NCI-H510A treated with DMSO at 0.1 percent for 48 hours (cell line): ENCODE measurements around the gene CTLA4.

Experiments used
- DNase-seq: peaks from one replicate; lab custom pipeline; 2025; lab: John Stamatoyannopoulos, UW

Gene CTLA4

GRCh38 chr2:203891474-203891873 is 23.9 kb downstream of the CTLA4 start:
- DNase-seq, result no peak

GRCh38 chr2:203892207-203892606 is 24.6 kb downstream of the CTLA4 start:
- DNase-seq, result no peak

GRCh38 chr2:203893401-203893800 is 25.8 kb downstream of the CTLA4 start:
- no peak for DNase-seq

- no peak for DNase-seq
Observed at GRCh38 chr2:203893840-203894239, 26.3 kb downstream of the CTLA4 start.

- DNase-seq, result no peak
Observed at GRCh38 chr2:203894262-203894661, 26.7 kb downstream of the CTLA4 start.

- DNase-seq, result no peak
Observed at GRCh38 chr2:203897544-203897943, 30.0 kb downstream of the CTLA4 start.

- DNase-seq, result no peak
Observed at GRCh38 chr2:203898657-203899056, 31.1 kb downstream of the CTLA4 start.

GRCh38 chr2:203900253-203900652 is 32.7 kb downstream of the CTLA4 start:
- DNase-seq, result no peak

- no peak for DNase-seq
Observed at GRCh38 chr2:203904022-203904421, 36.5 kb downstream of the CTLA4 start.

GRCh38 chr2:203905656-203906055 is 38.1 kb downstream of the CTLA4 start:
- DNase-seq, result no peak

GRCh38 chr2:203908066-203908796 is 40.7 kb downstream of the CTLA4 start:
- no peak for DNase-seq

GRCh38 chr2:203908797-203909185 is 41.2 kb downstream of the CTLA4 start:
- no peak for DNase-seq

- DNase-seq, result peak; percentile 21
Observed at GRCh38 chr2:203909261-203909967, 41.8 kb downstream of the CTLA4 start.

GRCh38 chr2:203909974-203910373 is 42.4 kb downstream of the CTLA4 start:
- no peak for DNase-seq

GRCh38 chr2:203913947-203914346 is 46.4 kb downstream of the CTLA4 start:
- DNase-seq, result no peak

- no peak for DNase-seq
Observed at GRCh38 chr2:203914546-203915182, 47.1 kb downstream of the CTLA4 start.

- DNase-seq, result no peak
Observed at GRCh38 chr2:203915256-203915655, 47.7 kb downstream of the CTLA4 start.

- DNase-seq, result no peak
Observed at GRCh38 chr2:203916756-203917155, 49.2 kb downstream of the CTLA4 start.

- DNase-seq, result no peak
Observed at GRCh38 chr2:203918264-203918663, 50.7 kb downstream of the CTLA4 start.

GRCh38 chr2:203918839-203919238 is 51.3 kb downstream of the CTLA4 start:
- no peak for DNase-seq
